Thyroid gland (tissue), 4 donors: Measurements from ENCODE around the gene PKNOX2. TPM values are rescaled to one million over a fixed set of nuclear protein-coding genes. Genes with fewer than 3 reads are reported as not detected.

Experiments
- DNase-seq, 2 donors: peaks; one replicate each; pipeline ENCODE4 v3.0.0-alpha.2; 2019
- H3K27ac ChIP-seq, 3 donors: fragments of 200-600 bp; sonication (generic); 1 replicate in 2 of 3; 2 replicates in 1 of 3; pipeline ENCODE4 v1.5.1; 2016 to 2019; ENCODE audit warnings: mild to moderate bottlenecking in 1 of 3, moderate library complexity in 1 of 3
- H3K27me3 ChIP-seq: fragments of 200-600 bp; sonication (generic); one replicate; pipeline ENCODE4 v1.5.1; 2019
- H3K36me3 ChIP-seq, 2 donors: fragments of 200-600 bp; sonication (generic); one replicate each; pipeline ENCODE4 v1.5.1; 2016 to 2019
- H3K4me1 ChIP-seq, 2 donors: fragments of 200-600 bp; sonication (generic); one replicate each; pipeline ENCODE4 v1.5.1; 2017 to 2019
- H3K4me3 ChIP-seq, 3 donors: fragments of 200-600 bp; sonication (generic); replicated peaks in 1 of 3; 1 replicate in 2 of 3; 2 replicates in 1 of 3; pipeline ENCODE4 v1.5.1; 2016; ENCODE audit warnings: mild to moderate bottlenecking in 1 of 3
- H3K9me3 ChIP-seq: fragments of 200-600 bp; sonication (generic); one replicate; pipeline ENCODE4 v1.5.1; 2017
- POLR2A ChIP-seq, 2 donors: fragments of 450-650 bp; IDR thresholded peaks; one replicate each; pipeline ENCODE4 v1.6.1; 2017; ENCODE audit warnings: antibody characterized with exemption in 2 of 2, mild to moderate bottlenecking in 2 of 2, moderate library complexity in 1 of 2
- WGBS, 2 donors: methylation state at CpG; one replicate each; pipeline ENCODE4 v1.1.5; 2017; 5-methylcytosine and 5-hydroxymethylcytosine counted together
- intact Hi-C: fragments of 100-400 bp; cut with DNase I; formaldehyde crosslinking; loops from one replicate; pipeline ENCODE4 v1.15.1; 2023
- total RNA-seq, 4 donors: library from RNA; depleted of rRNA; stranded (reverse); fragments of >200 nt; gene quantifications; one replicate each; pipeline ENCODE4 v1.2.3, GENCODE V29; 2016
- TF ChIP-seq, protein P1 (sequence below), 6 experiments: fragments of 200-600 bp in 3 of 6; fragments of 450-650 bp in 3 of 6; sonication (generic) in 3 of 6; IDR thresholded peaks; one replicate each; pipeline ENCODE4 v1.5.1; 2016 to 2019; ENCODE audit warnings: antibody characterized with exemption in 6 of 6, mild to moderate bottlenecking in 2 of 6, inconsistent platforms in 1 of 6, moderate library complexity in 1 of 6

Gene PKNOX2
- total RNA-seq, 4 donors from 2014 or later, result 6.3 to 28.0 (median 18.7) TPM

DNA sequence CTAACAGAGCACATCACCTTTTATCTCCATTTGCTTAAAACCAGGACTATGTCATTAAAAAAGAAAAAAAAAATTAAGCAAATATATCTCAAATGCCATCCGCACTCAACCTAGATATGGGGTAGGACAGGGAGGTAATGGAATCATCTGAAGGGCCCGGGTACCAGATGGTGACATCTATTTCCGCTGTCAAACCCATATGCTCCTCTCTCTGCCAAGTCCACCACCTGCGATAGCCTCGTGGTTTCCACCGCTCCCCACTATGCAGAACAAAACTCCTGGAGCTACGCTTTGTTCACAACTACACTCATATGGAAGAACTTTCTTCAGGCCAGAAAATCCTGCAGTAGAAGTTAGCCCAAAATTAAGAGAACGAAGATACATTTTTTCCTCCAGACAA is 300.1 kb downstream of the PKNOX2 start:
- H3K27me3 ChIP-seq, result no peaks in the 10 kb centered on the region
- no peak for TF ChIP-seq POLR2A (IDR thresholded peaks at IDR 0.05)
- TF ChIP-seq, protein P1, sequence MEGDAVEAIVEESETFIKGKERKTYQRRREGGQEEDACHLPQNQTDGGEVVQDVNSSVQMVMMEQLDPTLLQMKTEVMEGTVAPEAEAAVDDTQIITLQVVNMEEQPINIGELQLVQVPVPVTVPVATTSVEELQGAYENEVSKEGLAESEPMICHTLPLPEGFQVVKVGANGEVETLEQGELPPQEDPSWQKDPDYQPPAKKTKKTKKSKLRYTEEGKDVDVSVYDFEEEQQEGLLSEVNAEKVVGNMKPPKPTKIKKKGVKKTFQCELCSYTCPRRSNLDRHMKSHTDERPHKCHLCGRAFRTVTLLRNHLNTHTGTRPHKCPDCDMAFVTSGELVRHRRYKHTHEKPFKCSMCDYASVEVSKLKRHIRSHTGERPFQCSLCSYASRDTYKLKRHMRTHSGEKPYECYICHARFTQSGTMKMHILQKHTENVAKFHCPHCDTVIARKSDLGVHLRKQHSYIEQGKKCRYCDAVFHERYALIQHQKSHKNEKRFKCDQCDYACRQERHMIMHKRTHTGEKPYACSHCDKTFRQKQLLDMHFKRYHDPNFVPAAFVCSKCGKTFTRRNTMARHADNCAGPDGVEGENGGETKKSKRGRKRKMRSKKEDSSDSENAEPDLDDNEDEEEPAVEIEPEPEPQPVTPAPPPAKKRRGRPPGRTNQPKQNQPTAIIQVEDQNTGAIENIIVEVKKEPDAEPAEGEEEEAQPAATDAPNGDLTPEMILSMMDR (IDR thresholded peaks at IDR 0.05), result no peak
- intact Hi-C loops, result no loop called here
- 92 to 93% methylated on average over 8 of the region's 8 CpGs for WGBS, 2 donors
- H3K36me3 ChIP-seq, result no peaks in the 10 kb centered on the region
- DNase-seq, result no peak
- H3K9me3 ChIP-seq, result no peaks in the 10 kb centered on the region
- no peaks in the 10 kb centered on the region for H3K4me1 ChIP-seq
- no peak overlapping the region for H3K27ac ChIP-seq
- no peak overlapping the region for H3K4me3 ChIP-seq

GRCh38 chr11:125465255-125465654 is 300.7 kb downstream of the PKNOX2 start:
- no peak for TF ChIP-seq POLR2A (IDR thresholded peaks at IDR 0.05)
- TF ChIP-seq, protein P1 (IDR thresholded peaks at IDR 0.05), result no peak
- WGBS, 2 donors, result 77 to 86% methylated on average over 2 of the region's 2 CpGs
- H3K4me1 ChIP-seq, result no peaks in the 10 kb centered on the region
- no peak for DNase-seq
- intact Hi-C loops, result no loop called here
- no peak overlapping the region for H3K4me3 ChIP-seq
- no peaks in the 10 kb centered on the region for H3K27me3 ChIP-seq
- no peaks in the 10 kb centered on the region for H3K36me3 ChIP-seq
- no peaks in the 10 kb centered on the region for H3K9me3 ChIP-seq
- H3K27ac ChIP-seq, result no peak overlapping the region

GRCh38 chr11:125465701-125466100 is 301.1 kb downstream of the PKNOX2 start:
- no peaks in the 10 kb centered on the region for H3K36me3 ChIP-seq
- 44 to 56% methylated on average over 5 of the region's 5 CpGs for WGBS, 2 donors
- H3K4me3 ChIP-seq, result no peak overlapping the region
- intact Hi-C loops, result no loop called here
- no peaks in the 10 kb centered on the region for H3K27me3 ChIP-seq
- H3K4me1 ChIP-seq, result no peaks in the 10 kb centered on the region
- no peak overlapping the region for H3K27ac ChIP-seq
- no peaks in the 10 kb centered on the region for H3K9me3 ChIP-seq
- TF ChIP-seq POLR2A (IDR thresholded peaks at IDR 0.05), result no peak
- TF ChIP-seq, protein P1 (IDR thresholded peaks at IDR 0.05), result no peak
- no peak for DNase-seq

- Histone ChIP-seq H3K27me3 (no peaks in the 10 kb centered on the region), H3K27ac (no peak overlapping the region), H3K4me3 (no peak overlapping the region), H3K36me3 (no peaks in the 10 kb centered on the region), H3K4me1 (no peaks in the 10 kb centered on the region), H3K9me3 (no peaks in the 10 kb centered on the region)
- no peak for TF ChIP-seq POLR2A (IDR thresholded peaks at IDR 0.05)
- TF ChIP-seq, protein P1 (IDR thresholded peaks at IDR 0.05), result no peak
- intact Hi-C loops, result no loop called here
- DNase-seq, result no peak
Measured at GRCh38 chr11:125468025-125468424, 303.5 kb downstream of the PKNOX2 start.

GRCh38 chr11:125468852-125469251 is 304.3 kb downstream of the PKNOX2 start:
- no peak for TF ChIP-seq POLR2A (IDR thresholded peaks at IDR 0.05)
- TF ChIP-seq, protein P1 (IDR thresholded peaks at IDR 0.05), result no peak
- Histone ChIP-seq H3K4me3 (no peak overlapping the region), H3K9me3 (no peaks in the 10 kb centered on the region), H3K27ac (no peak overlapping the region), H3K27me3 (no peaks in the 10 kb centered on the region), H3K4me1 (no peaks in the 10 kb centered on the region), H3K36me3 (no peaks in the 10 kb centered on the region)
- 93 to 97% methylated on average over 2 of the region's 2 CpGs for WGBS, 2 donors
- intact Hi-C loops, result no loop called here
- DNase-seq, result no peak
